HG03571 (cell line): ENCODE measurements around the gene PIK3C3.

Experiments
- ATAC-seq: cut with Tn5 transposase; IDR thresholded peaks from one replicate; pipeline ENCODE4 v1.9.1; 2021; ENCODE audit not compliant: unreplicated experiment

The PIK3C3 gene

DNA sequence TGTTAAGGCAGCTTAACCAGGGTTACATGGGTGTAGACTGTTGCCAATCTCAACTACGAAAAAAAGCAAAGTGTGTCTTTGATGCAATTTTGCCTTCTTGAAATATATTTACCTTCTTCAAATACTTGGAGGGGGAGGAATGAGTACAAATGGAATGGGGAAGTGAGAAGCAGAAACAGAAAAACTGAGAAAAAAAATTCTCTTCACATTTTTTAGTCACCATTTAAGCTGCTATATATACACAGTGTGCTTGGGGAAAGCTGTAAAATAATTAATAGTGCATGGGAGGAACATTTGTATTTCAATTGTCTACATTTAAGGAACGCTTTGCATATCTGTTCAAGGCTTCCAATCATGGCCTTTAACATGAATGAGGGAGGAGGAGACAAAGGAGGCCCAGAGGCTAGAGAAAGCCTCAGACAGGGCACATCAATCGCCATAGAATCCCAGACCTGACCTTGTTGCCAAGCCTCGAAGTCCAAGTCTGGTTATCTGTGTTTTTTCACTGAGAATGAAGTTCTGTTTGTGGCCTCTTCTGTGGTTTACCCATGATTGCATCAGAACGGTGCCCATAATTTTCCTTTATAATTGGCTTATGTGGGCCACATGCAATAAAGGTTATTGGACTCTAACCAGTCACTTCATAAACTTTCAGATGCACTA lies 158.6 kb downstream of the PIK3C3 start:
- peak; percentile 56 for ATAC-seq

DNA sequence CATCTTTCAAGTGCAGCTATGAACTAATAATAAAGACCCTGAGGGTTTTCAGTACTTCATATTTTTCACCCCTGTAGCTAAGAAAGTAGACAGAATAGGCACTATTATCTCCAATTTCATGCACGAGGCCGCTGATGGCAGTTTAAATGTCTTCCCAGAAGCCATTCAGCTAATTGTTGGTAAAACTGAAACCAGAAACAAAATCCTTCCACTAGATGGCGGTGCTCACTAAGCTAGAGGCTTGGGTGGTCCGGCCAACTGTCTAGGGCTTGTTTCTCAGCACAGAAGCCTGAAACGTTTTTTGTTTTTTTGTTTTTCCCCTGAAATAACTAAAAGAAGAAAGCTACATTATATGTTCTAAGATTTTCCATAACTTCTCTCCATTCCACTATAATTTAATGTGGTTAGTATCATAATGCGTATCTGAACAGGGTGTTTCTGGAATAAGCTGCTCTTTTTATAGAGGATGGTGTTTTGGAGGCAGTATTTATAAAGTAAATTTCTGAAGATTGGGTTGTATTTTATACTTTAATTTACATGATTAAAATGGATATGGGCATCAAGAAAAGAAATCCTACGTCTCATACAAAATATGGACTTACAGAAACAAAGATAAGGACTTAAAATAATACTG lies 159.4 kb downstream of the PIK3C3 start:
- peak; percentile 89 for ATAC-seq

DNA sequence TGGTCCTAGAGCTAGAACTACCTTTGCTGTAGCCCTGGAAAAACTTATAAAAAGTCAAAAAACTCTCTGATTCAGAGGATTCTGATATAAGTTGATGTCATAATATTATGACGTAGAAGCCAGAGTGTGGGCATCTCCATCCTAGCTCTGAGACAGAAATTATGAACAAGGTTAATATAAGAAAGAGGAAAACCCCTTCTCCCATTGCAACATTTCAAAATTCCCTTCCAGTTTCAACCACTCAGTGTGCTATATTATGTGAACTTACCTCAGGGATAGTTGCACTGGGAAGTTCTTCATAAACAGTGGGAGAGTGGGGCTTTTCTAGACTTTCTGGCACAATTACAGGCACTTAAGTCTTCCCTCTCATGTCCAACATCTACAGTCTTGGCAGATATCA lies 171.6 kb downstream of the PIK3C3 start:
- ATAC-seq: no peak

DNA sequence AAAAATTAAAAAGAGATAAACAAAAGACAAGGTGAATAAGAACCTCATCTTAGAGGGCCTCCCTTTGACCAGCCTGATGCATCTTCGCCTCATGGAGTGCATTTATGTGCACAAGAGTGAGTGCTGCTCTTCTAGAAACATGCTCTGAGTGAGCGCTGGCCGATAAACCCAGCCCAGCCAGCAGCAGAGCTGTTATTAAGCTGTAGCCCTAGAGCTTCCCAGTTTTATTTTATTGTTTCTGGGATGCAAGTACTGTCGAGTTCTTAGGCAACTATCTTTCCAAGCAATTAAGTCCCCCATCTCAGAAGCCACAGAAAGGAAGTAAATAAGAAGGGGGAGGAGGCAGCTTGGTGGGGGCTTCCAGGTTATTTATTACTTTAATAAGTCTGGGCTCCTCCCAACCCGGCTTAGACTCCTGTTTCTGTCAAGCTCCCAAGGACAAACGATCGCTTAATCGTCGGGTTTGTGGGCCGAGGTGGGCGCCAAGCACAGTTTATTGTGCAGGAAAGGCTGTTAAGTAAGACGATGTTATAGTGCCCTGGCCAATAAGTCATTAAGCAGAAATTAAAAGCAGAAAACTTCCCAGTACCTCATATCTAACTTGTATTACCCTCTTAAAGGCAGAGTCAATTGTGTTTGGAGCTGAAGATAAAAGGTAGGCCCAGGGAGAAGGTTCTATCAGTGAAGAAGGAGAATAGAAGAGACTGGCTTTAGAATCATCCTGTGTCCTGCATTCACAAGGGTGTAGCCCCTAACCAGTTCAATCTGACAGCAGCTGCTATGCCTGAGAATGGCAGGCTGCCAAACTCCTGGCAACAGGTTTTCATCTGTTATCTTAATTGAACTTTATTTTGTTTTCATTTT lies 176.3 kb downstream of the PIK3C3 start:
- ATAC-seq: no peak

DNA sequence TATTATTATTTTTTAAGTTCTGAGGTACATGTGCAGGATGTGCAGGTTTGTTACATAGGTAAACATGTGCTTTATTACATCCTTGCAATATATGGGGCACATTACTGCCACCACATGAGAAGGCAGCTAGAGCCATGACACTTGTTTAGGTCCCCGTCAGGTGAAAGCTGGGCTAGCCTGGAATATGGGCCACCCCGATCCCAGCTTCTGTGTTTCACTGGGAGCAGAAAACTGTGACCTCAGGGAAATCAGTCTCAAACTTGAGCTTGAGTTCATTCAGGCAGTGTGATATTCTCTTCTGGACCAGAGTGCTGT lies 176.9 kb downstream of the PIK3C3 start:
- ATAC-seq: no peak
